ENCODE data around the gene HGFAC.

DNA sequence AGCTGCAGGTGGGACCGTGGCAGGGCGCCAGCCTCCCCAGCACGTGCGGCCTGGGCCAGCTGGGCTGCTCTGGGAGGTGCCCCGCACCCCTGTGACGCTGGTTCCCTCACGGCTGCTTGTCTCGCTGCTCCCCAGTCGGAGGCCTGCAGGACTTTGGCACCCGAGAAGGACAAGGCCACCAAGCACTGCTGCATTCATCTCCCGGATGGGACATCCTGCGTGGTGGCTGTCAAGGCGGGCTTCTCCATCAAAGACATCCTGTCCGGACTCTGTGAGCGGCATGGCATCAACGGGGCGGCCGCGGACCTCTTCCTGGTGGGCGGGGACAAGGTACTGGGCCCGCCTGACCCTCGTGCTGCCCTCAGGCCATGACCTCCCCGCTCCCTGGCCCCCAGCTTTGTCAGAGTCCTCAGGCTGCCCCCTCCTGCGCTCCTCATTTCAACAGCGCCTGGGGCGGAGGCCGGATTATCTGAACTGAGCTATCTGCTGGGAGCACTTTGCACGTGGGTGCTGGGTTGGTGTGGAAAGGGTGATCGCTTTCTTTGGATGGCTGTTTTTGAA lies 19.4 kb upstream of the HGFAC start:
- TF ChIP-seq EZH2 (IDR thresholded peaks at IDR 0.05; ENCODE audit: low read depth) (no peak), CTCF (conservative IDR thresholded peaks at IDR 0.05) (no peak)

Data from PC-9 (cell line).